H9 (cell line): ENCODE measurements around the gene PCSK6. TPM values are rescaled to one million over a fixed set of nuclear protein-coding genes. Genes with fewer than 3 reads are reported as not detected.

Source experiments
- DNase-seq: peaks from one replicate; pipeline ENCODE4 v3.0.0-alpha.2; 2017
- H2AFZ ChIP-seq: one replicate; pipeline ENCODE4 v1.6.1; 2013; ENCODE audit warnings: mild to moderate bottlenecking, low read length, control low read depth, moderate library complexity
- H2AK5ac ChIP-seq: 2 replicates; pipeline ENCODE4 v1.6.1; 2013; ENCODE audit warnings: low read length, control low read depth, mixed read lengths; ENCODE audit not compliant: insufficient read length
- H2BK120ac ChIP-seq: one replicate; pipeline ENCODE4 v1.6.1; 2013; ENCODE audit warnings: low read depth, mild to moderate bottlenecking, low read length, control low read depth, inconsistent platforms; ENCODE audit not compliant: poor library complexity, severe bottlenecking
- H2BK12ac ChIP-seq: 2 replicates; pipeline ENCODE4 v1.6.1; 2013; ENCODE audit warnings: low read length, control low read depth, mixed read lengths, low read depth; ENCODE audit not compliant: insufficient read length
- H2BK15ac ChIP-seq: 2 replicates; pipeline ENCODE4 v1.6.1; 2013; ENCODE audit warnings: low read depth, low read length, control low read depth
- H2BK20ac ChIP-seq: one replicate; pipeline ENCODE4 v1.6.1; 2013; ENCODE audit warnings: low read depth, mild to moderate bottlenecking, low read length, control low read depth, inconsistent platforms; ENCODE audit not compliant: poor library complexity, severe bottlenecking
- H2BK5ac ChIP-seq: 2 replicates; pipeline ENCODE4 v1.6.1; 2013; ENCODE audit warnings: low read length, control low read depth, mixed read lengths; ENCODE audit not compliant: insufficient read length
- H3K14ac ChIP-seq: 2 replicates; pipeline ENCODE4 v1.6.1; 2013; ENCODE audit warnings: low read length, control low read depth; ENCODE audit not compliant: insufficient read depth
- H3K18ac ChIP-seq: 2 replicates; pipeline ENCODE4 v1.6.1; 2013; ENCODE audit warnings: low read depth, mild to moderate bottlenecking, mixed read lengths, low read length, control low read depth; ENCODE audit not compliant: insufficient read length
- H3K23ac ChIP-seq: 2 replicates; pipeline ENCODE4 v1.6.1; 2013; ENCODE audit warnings: low read length, control low read depth, mixed read lengths, low read depth; ENCODE audit not compliant: insufficient read length
- H3K23me2 ChIP-seq: 2 replicates; pipeline ENCODE4 v1.6.1; 2013; ENCODE audit warnings: low read depth, mild to moderate bottlenecking, mixed read lengths, low read length, control low read depth; ENCODE audit not compliant: insufficient read length, poor library complexity, severe bottlenecking
- H3K27ac ChIP-seq: 2 replicates; pipeline ENCODE4 v1.5.1; 2013; ENCODE audit warnings: low read length, control low read depth, mixed read lengths, low read depth; ENCODE audit not compliant: insufficient read length
- H3K27me3 ChIP-seq: 2 replicates; pipeline ENCODE4 v1.6.1; 2013; ENCODE audit warnings: low read length, control low read depth, inconsistent platforms; ENCODE audit not compliant: insufficient read depth
- H3K4ac ChIP-seq: 2 replicates; pipeline ENCODE4 v1.6.1; 2013; ENCODE audit warnings: low read depth, mild to moderate bottlenecking, control low read depth, inconsistent platforms, low read length, moderate library complexity
- H3K4me1 ChIP-seq: 2 replicates; pipeline ENCODE4 v1.6.1; 2013; ENCODE audit warnings: low read length, control low read depth, inconsistent platforms; ENCODE audit not compliant: insufficient read depth
- H3K4me2 ChIP-seq: 2 replicates; pipeline ENCODE4 v1.6.1; 2013; ENCODE audit warnings: low read length, control low read depth, mixed read lengths; ENCODE audit not compliant: insufficient read length, insufficient read depth
- H3K56ac ChIP-seq: 2 replicates; pipeline ENCODE4 v1.6.1; 2013; ENCODE audit warnings: low read depth, mild to moderate bottlenecking, mixed read lengths, low read length, control low read depth; ENCODE audit not compliant: insufficient read length
- H3K79me1 ChIP-seq: 2 replicates; pipeline ENCODE4 v1.6.1; 2013; ENCODE audit warnings: low read depth, mild to moderate bottlenecking, moderate library complexity, low read length, control low read depth, inconsistent platforms; ENCODE audit not compliant: insufficient read depth, poor library complexity, severe bottlenecking
- H3K79me2 ChIP-seq: 2 replicates; pipeline ENCODE4 v1.6.1; 2013; ENCODE audit warnings: low read length, control low read depth, inconsistent platforms; ENCODE audit not compliant: insufficient read depth
- H3K9ac ChIP-seq: 2 replicates; pipeline ENCODE4 v1.6.1; 2013; ENCODE audit warnings: low read length, control low read depth, mixed read lengths; ENCODE audit not compliant: insufficient read length; ENCODE audit errors: extremely low read depth
- H3K9me3 ChIP-seq: one replicate; pipeline ENCODE4 v1.6.1; 2013; ENCODE audit warnings: low read depth, low read length, inconsistent platforms; ENCODE audit not compliant: control insufficient read depth
- H3T11ph ChIP-seq: one replicate; pipeline ENCODE4 v1.6.1; 2013; ENCODE audit warnings: mild to moderate bottlenecking, low read length, control low read depth, inconsistent platforms
- H4K20me1 ChIP-seq: one replicate; pipeline ENCODE4 v1.6.1; 2013; ENCODE audit not compliant: control insufficient read depth, insufficient read length, insufficient read depth
- H4K5ac ChIP-seq: 2 replicates; pipeline ENCODE4 v1.6.1; 2013; ENCODE audit warnings: low read depth, mild to moderate bottlenecking, mixed read lengths, low read length, control low read depth; ENCODE audit not compliant: insufficient read length
- H4K8ac ChIP-seq: replicated peaks from 2 replicates; pipeline ENCODE4 v1.6.1; 2013; ENCODE audit warnings: low read length, control low read depth, mixed read lengths, low read depth; ENCODE audit not compliant: insufficient read length
- H4K91ac ChIP-seq: 2 replicates; pipeline ENCODE4 v1.6.1; 2013; ENCODE audit warnings: low read depth, mild to moderate bottlenecking, moderate library complexity, mixed read lengths, low read length, control low read depth; ENCODE audit not compliant: insufficient read length
- H3K27ac Mint-ChIP-seq, 3 experiments: 2 replicates in 2 of 3; 3 replicates in 1 of 3; pipeline ENCODE4 v1.8.0; 2020 to 2021; ENCODE audit warnings: mixed read lengths in 3 of 3, mild to moderate bottlenecking in 1 of 3, moderate library complexity in 1 of 3
- H3K27me3 Mint-ChIP-seq: 2 replicates; pipeline ENCODE4 v1.8.0; 2021; ENCODE audit warnings: low read depth, mild to moderate bottlenecking, moderate library complexity, mixed read lengths
- H3K36me3 Mint-ChIP-seq, 3 experiments: 2 replicates in 2 of 3; 3 replicates in 1 of 3; pipeline ENCODE4 v1.8.0; 2020 to 2021; ENCODE audit warnings: low read depth in 3 of 3, mixed read lengths in 3 of 3; ENCODE audit not compliant: insufficient read depth in 1 of 3
- H3K4me1 Mint-ChIP-seq, 2 experiments: 2 replicates each; pipeline ENCODE4 v1.8.0; 2020; ENCODE audit warnings: mixed read lengths in 2 of 2
- H3K4me3 Mint-ChIP-seq, 2 experiments: 2 replicates in 1 of 2; 3 replicates in 1 of 2; pipeline ENCODE4 v1.8.0; 2020 to 2021; ENCODE audit warnings: mild to moderate bottlenecking in 2 of 2, mixed read lengths in 2 of 2, moderate library complexity in 1 of 2
- H3K9me3 Mint-ChIP-seq, 2 experiments: 2 replicates in 1 of 2; 3 replicates in 1 of 2; pipeline ENCODE4 v1.8.0; 2020; ENCODE audit warnings: mild to moderate bottlenecking in 2 of 2, mixed read lengths in 2 of 2, moderate library complexity in 1 of 2
- CTCF ChIP-seq: fragments of 200-600 bp; sonication (generic); conservative IDR thresholded peaks from 3 replicates; pipeline ENCODE4 v1.8.0; 2021; ENCODE audit warnings: antibody characterized with exemption, mild to moderate bottlenecking
- WGBS: extraction: QIAGEN DNeasy Blood & Tissue Kit; methylation state at CpG from one replicate; pipeline ENCODE4 v1.1.7; 2013; ENCODE audit warnings: missing lambda C conversion rate, low lambda C conversion rate, mixed read lengths; ENCODE audit not compliant: insufficient read length; ENCODE audit errors: extremely low coverage; 5-methylcytosine and 5-hydroxymethylcytosine counted together
- total RNA-seq: library from RNA; stranded (reverse); gene quantifications from 2 replicates; pipeline ENCODE4 v1.2.1, GENCODE V29; 2021

The PCSK6 gene
- total RNA-seq, 1 experiment from 2014 or later = 4.0 TPM

GRCh38 chr15:101310161-101310480, 179.4 kb downstream of the PCSK6 start:
- H3K27ac ChIP-seq = no peak overlapping the region
- no peak overlapping the region for H4K5ac ChIP-seq
- no peak for TF ChIP-seq CTCF
- H4K20me1 ChIP-seq = no peaks in the 10 kb centered on the region
- H4K8ac ChIP-seq = no peak overlapping the region
- no CpG with 5 or more reads among the region's 7 CpGs for WGBS
- H3K4ac ChIP-seq = no peak overlapping the region
- H3K56ac ChIP-seq = no peak overlapping the region
- no peak overlapping the region for H2BK120ac ChIP-seq
- no peaks in the 10 kb centered on the region; the same call in 1 of the 2 replicates for H3K27me3 Mint-ChIP-seq
- no peak overlapping the region for H3K4me2 ChIP-seq
- no peaks in the 10 kb centered on the region for H3K36me3 Mint-ChIP-seq
- no peak overlapping the region for H2BK20ac ChIP-seq
- no peak overlapping the region for H2BK12ac ChIP-seq
- H3K9me3 Mint-ChIP-seq = no peaks in the 10 kb centered on the region; a peak in 1 of 5 replicates
- no peaks in the 10 kb centered on the region for H3K79me1 ChIP-seq
- H3K4me3 Mint-ChIP-seq = no peak overlapping the region
- no peak overlapping the region for H3K18ac ChIP-seq
- no peaks in the 10 kb centered on the region for H3K79me2 ChIP-seq
- no peak overlapping the region for H2AFZ ChIP-seq
- no peak overlapping the region for H3K23ac ChIP-seq
- peaks cover 0 to 4% of the 10 kb centered on the region in 2 experiments; a peak in 1 of 4 replicates for H3K4me1 Mint-ChIP-seq
- H3K9me3 ChIP-seq = no peaks in the 10 kb centered on the region
- no peak overlapping the region for H3K27ac Mint-ChIP-seq
- no peak overlapping the region; the same call in 1 of the 2 replicates for H3K14ac ChIP-seq
- H3K27me3 ChIP-seq = no peaks in the 10 kb centered on the region
- H3K9ac ChIP-seq = no peak overlapping the region
- DNase-seq = no peak
- H2BK5ac ChIP-seq = no peak overlapping the region
- no peak overlapping the region for H3T11ph ChIP-seq
- H2AK5ac ChIP-seq = no peak overlapping the region
- H3K23me2 ChIP-seq = no peaks in the 10 kb centered on the region
- H2BK15ac ChIP-seq = no peak overlapping the region
- peak overlapping the region; percentile 24 for H4K91ac ChIP-seq
- H3K4me1 ChIP-seq = no peaks in the 10 kb centered on the region
